DOHH2 (cell line): ENCODE data around the gene MEGF11.

Source experiments
- H3F3A ChIP-seq: fragments of 200-600 bp; sonication (generic), shearing (Covaris generic); 2 replicates; pipeline ENCODE4 v1.6.0; 2016; ENCODE audit warnings: antibody characterized with exemption, mild to moderate bottlenecking; ENCODE audit not compliant: control insufficient read depth, insufficient read depth
- H3K27ac ChIP-seq: fragments of 200-600 bp; sonication (generic); 2 replicates; pipeline ENCODE4 v1.5.1; 2014; ENCODE audit warnings: low read depth, mild to moderate bottlenecking, low read length, moderate library complexity
- H3K27me3 ChIP-seq: fragments of 200-600 bp; sonication (generic); 2 replicates; pipeline ENCODE4 v1.6.1; 2014; ENCODE audit warnings: mild to moderate bottlenecking, low read length, mixed read lengths; ENCODE audit not compliant: control insufficient read depth
- H3K36me3 ChIP-seq: fragments of 200-600 bp; sonication (generic); 2 replicates; pipeline ENCODE4 v1.6.1; 2014; ENCODE audit warnings: mild to moderate bottlenecking, low read length, moderate library complexity, mixed read lengths; ENCODE audit not compliant: control insufficient read depth
- H3K4me1 ChIP-seq: fragments of 200-600 bp; sonication (generic); 2 replicates; pipeline ENCODE4 v1.6.1; 2014; ENCODE audit warnings: mild to moderate bottlenecking, low read length, mixed read lengths; ENCODE audit not compliant: control insufficient read depth
- H3K4me2 ChIP-seq: fragments of 200-600 bp; sonication (generic); 2 replicates; pipeline ENCODE4 v1.6.0; 2014; ENCODE audit warnings: mild to moderate bottlenecking, low read length, moderate library complexity
- H3K4me3 ChIP-seq: fragments of 200-600 bp; sonication (generic); 2 replicates; pipeline ENCODE4 v1.5.1; 2014; ENCODE audit warnings: mild to moderate bottlenecking, low read length, mixed read lengths
- H3K79me2 ChIP-seq: fragments of 200-600 bp; sonication (generic); 2 replicates; pipeline ENCODE4 v1.6.1; 2014; ENCODE audit warnings: mild to moderate bottlenecking, low read length, mixed read lengths; ENCODE audit not compliant: control insufficient read depth
- H3K9me2 ChIP-seq: fragments of 200-600 bp; sonication (generic); replicated peaks from 2 replicates; pipeline ENCODE4 v1.6.1; 2014; ENCODE audit warnings: mild to moderate bottlenecking, low read length, mixed read lengths; ENCODE audit not compliant: control insufficient read depth
- H3K9me3 ChIP-seq: fragments of 200-600 bp; sonication (generic); 2 replicates; pipeline ENCODE4 v1.6.1; 2014; ENCODE audit warnings: antibody characterized with exemption, low read length, mixed read lengths; ENCODE audit not compliant: control insufficient read depth, insufficient read depth
- H4K20me1 ChIP-seq: fragments of 200-600 bp; sonication (generic); 2 replicates; pipeline ENCODE4 v1.6.0; 2014; ENCODE audit warnings: low read depth, mild to moderate bottlenecking, antibody characterized with exemption, low read length, moderate library complexity; ENCODE audit not compliant: control insufficient read depth, insufficient read depth
- EZH2phosphoT487 ChIP-seq: fragments of 200-600 bp; sonication (generic); IDR thresholded peaks from 2 replicates; pipeline ENCODE4 v1.6.1; 2017; ENCODE audit warnings: borderline replicate concordance, mild to moderate bottlenecking, antibody characterized with exemption, low read length, moderate library complexity, mixed read lengths
- TF ChIP-seq, protein P1 (sequence below): fragments of 200-600 bp; sonication (generic); IDR thresholded peaks from one replicate; pipeline ENCODE4 v1.5.1; 2014; ENCODE audit warnings: antibody characterized with exemption, mild to moderate bottlenecking, low read depth, low read length; ENCODE audit not compliant: poor library complexity, severe bottlenecking

Gene MEGF11

DNA sequence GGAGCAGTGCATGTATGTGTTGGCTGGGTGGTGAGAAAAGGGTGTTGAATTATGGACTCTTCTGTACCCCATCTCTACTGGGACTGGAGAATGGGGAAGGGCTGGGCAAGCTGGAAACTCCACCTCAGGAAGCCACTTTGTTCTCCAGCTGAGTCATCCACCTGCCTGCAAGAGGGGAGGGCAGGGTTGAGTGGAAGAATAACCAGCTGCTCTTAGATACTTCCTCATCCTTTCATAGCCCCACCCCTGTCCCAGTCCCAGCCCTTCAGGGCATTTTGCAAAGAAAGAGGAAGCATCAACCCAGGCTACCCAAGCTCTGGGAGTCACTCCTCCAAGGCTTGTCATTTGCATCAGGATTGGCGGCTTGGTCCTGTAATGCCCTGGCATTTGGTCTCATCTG is 351.2 kb downstream of the MEGF11 start:
- 0 out of 2 replicates have a peak overlapping the region, but pooled peaks have one; percentile 0 for H3K4me2 ChIP-seq
- TF ChIP-seq, protein P1, sequence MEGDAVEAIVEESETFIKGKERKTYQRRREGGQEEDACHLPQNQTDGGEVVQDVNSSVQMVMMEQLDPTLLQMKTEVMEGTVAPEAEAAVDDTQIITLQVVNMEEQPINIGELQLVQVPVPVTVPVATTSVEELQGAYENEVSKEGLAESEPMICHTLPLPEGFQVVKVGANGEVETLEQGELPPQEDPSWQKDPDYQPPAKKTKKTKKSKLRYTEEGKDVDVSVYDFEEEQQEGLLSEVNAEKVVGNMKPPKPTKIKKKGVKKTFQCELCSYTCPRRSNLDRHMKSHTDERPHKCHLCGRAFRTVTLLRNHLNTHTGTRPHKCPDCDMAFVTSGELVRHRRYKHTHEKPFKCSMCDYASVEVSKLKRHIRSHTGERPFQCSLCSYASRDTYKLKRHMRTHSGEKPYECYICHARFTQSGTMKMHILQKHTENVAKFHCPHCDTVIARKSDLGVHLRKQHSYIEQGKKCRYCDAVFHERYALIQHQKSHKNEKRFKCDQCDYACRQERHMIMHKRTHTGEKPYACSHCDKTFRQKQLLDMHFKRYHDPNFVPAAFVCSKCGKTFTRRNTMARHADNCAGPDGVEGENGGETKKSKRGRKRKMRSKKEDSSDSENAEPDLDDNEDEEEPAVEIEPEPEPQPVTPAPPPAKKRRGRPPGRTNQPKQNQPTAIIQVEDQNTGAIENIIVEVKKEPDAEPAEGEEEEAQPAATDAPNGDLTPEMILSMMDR, result no peak
- no peak for TF ChIP-seq EZH2phosphoT487
- H3K79me2 ChIP-seq, result no peaks in the 10 kb centered on the region
- peaks cover 69% of the 10 kb centered on the region for H3K36me3 ChIP-seq
- H3K27me3 ChIP-seq, result no peaks in the 10 kb centered on the region
- no peak overlapping the region for H3K27ac ChIP-seq
- no peaks in the 10 kb centered on the region for H3K9me2 ChIP-seq
- peaks cover 20% of the 10 kb centered on the region for H3K4me1 ChIP-seq
- peaks cover 3% of the 10 kb centered on the region; the same call in 1 of the 2 replicates for H3F3A ChIP-seq
- no peaks in the 10 kb centered on the region for H3K9me3 ChIP-seq
- H4K20me1 ChIP-seq, result no peaks in the 10 kb centered on the region
- H3K4me3 ChIP-seq, result no peak overlapping the region

DNA sequence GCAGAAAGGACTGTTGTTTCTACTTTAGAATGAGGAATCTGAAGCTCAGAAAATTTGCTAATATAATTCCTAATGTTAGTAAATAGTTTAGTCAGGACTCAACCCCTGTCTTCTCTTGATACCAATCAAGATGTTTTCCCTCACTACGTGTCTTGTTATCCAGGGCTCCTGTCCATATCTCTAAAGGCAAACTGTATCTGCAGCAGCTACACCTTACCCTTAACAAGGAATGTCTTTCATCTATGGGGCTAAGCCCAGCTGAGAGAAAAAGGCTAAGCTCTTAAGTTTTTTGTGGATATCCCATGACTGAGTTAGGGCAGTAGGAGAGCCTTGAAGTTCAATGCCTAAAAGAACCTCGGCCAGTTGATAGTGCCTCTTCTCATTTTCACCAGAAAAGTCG is 351.7 kb downstream of the MEGF11 start:
- H3K4me2 ChIP-seq, result no peak overlapping the region
- no peaks in the 10 kb centered on the region for H3K9me2 ChIP-seq
- H3K4me3 ChIP-seq, result no peak overlapping the region
- TF ChIP-seq, protein P1, result no peak
- TF ChIP-seq EZH2phosphoT487, result no peak
- no peak overlapping the region for H3K27ac ChIP-seq
- no peaks in the 10 kb centered on the region for H3K9me3 ChIP-seq
- no peaks in the 10 kb centered on the region for H3K79me2 ChIP-seq
- H3F3A ChIP-seq, result peaks cover 3% of the 10 kb centered on the region; the same call in 1 of the 2 replicates
- peaks cover 70% of the 10 kb centered on the region for H3K36me3 ChIP-seq
- no peaks in the 10 kb centered on the region for H4K20me1 ChIP-seq
- H3K27me3 ChIP-seq, result no peaks in the 10 kb centered on the region
- H3K4me1 ChIP-seq, result peaks cover 20% of the 10 kb centered on the region

DNA sequence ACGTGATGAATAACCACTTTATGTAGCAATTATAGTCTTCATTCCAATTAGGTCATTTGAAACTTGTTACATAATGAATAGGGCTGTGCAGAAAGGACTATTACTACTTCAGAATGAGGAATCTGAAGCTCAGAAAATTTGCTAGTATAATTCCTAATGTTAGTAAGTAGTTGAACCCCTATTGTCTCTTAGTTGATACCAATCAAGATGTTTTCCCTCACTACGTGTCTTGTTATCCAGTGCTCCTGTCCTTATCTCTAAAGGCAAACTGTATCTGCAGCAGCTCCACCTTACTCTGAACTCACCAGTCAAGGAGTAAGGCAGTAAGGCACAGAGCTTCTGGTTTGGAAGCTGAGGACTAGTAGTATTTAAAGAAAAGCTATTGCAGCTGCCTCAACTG is 352.2 kb downstream of the MEGF11 start:
- TF ChIP-seq, protein P1, result no peak
- no peak for TF ChIP-seq EZH2phosphoT487
- Histone ChIP-seq H3F3A (peaks cover 3% of the 10 kb centered on the region; the same call in 1 of the 2 replicates), H3K36me3 (peaks cover 72% of the 10 kb centered on the region), H4K20me1 (no peaks in the 10 kb centered on the region), H3K4me1 (peaks cover 20% of the 10 kb centered on the region), H3K9me3 (no peaks in the 10 kb centered on the region), H3K9me2 (no peaks in the 10 kb centered on the region), H3K4me3 (no peak overlapping the region), H3K4me2 (no peak overlapping the region), H3K27ac (no peak overlapping the region), H3K27me3 (no peaks in the 10 kb centered on the region), H3K79me2 (no peaks in the 10 kb centered on the region)

DNA sequence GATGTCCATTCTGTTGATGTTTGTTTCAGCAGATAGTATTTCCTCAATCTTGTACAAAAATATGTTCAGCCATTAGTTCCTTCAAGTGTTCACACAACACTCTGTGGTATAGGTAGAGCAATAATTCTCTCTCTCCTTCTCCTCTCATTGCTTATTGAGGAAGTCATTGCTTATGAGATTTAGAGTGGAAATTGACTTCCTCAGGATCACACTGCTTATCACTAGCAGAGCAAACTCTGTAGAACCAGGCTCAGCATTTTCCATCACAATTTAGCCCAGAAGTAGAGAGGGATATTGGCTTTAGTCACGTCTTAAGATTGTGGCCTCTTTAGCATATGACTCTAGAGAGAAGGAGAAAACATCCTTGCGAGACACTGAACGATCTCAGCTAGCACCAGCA is 353.1 kb downstream of the MEGF11 start:
- Histone ChIP-seq H3K27me3 (no peaks in the 10 kb centered on the region), H4K20me1 (no peaks in the 10 kb centered on the region), H3K4me3 (no peak overlapping the region), H3K36me3 (peaks cover 67% of the 10 kb centered on the region), H3K4me1 (peaks cover 20% of the 10 kb centered on the region), H3K9me3 (no peaks in the 10 kb centered on the region), H3K27ac (no peak overlapping the region), H3K79me2 (no peaks in the 10 kb centered on the region), H3K4me2 (no peak overlapping the region), H3K9me2 (no peaks in the 10 kb centered on the region), H3F3A (peaks cover 7% of the 10 kb centered on the region; the same call in 1 of the 2 replicates)
- TF ChIP-seq EZH2phosphoT487, result no peak
- TF ChIP-seq, protein P1, result no peak
